Activated CD4-positive, alpha-beta T cell treated with anti-CD3 and anti-CD28 coated beads for 48 hours (primary cell): ENCODE measurements around the gene MT1M.
"Not testable (repeated sequence)": the region's sequence is repeated elsewhere in the genome, so short reads cannot be mapped to it uniquely, and the experiment has no call there.

ENCODE experiments used
- DNase-seq: peaks from one replicate; pipeline ENCODE4 v3.0.0-alpha.2; 2020

The MT1M gene

DNA sequence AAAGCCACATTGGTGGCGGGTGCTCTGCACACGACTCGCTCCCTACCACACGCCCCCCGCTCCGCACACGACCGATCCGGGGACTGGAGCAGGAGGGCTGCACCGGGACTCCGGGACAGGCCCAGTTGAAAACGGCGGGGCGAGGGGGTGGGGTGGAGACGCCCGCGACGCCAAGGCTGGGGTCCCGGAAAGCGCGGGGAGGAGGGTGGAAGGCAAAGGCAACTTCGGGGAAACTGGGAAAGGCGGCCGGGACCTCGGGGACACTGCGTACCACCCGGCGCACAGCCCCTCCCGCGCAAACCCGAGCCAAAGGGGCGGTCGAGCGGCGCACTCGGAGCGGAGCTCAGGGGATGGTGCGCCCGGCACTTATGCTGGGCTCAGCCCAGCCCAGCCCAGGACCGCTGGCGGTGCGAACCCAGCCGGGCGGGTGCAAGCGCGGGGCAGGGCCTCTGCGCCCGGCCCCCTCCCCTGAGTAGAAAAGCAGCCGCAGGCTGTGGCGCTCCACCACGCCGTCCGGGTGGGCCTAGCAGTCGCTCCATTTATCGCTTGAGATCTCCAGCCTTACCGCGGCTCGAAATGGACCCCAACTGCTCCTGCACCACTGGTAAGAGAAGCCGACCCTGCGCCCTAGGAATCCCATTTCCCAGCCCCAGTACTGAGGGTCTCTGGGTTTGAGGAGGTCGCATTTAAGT, at the start of gene MT1M:
Gene MT1M (plus strand): TSS at position 504 of the 692 bp plus-strand sequence. CDS start 73 bp downstream, at position 577.
- no peak for DNase-seq

DNA sequence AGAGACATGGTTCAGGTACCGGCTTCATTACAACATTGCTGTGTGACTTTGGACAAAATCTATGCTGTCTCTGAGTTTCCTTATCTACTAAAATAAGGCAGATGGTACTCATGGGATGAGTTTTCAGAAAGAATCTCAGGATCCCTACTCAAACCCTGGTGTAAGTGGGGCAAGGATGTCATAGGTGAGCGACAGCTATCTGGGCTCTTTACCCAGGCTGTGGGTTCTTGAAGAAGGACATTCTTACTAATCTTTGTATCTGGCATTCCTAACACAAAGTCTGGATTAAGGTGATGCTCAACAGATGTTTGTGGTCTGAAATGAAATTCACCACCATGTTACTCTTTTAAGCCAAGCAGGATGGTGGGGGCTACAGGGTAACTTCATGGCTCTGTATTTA, 49.5 kb upstream of the MT1M start:
- DNase-seq: not testable (repeated sequence)

DNA sequence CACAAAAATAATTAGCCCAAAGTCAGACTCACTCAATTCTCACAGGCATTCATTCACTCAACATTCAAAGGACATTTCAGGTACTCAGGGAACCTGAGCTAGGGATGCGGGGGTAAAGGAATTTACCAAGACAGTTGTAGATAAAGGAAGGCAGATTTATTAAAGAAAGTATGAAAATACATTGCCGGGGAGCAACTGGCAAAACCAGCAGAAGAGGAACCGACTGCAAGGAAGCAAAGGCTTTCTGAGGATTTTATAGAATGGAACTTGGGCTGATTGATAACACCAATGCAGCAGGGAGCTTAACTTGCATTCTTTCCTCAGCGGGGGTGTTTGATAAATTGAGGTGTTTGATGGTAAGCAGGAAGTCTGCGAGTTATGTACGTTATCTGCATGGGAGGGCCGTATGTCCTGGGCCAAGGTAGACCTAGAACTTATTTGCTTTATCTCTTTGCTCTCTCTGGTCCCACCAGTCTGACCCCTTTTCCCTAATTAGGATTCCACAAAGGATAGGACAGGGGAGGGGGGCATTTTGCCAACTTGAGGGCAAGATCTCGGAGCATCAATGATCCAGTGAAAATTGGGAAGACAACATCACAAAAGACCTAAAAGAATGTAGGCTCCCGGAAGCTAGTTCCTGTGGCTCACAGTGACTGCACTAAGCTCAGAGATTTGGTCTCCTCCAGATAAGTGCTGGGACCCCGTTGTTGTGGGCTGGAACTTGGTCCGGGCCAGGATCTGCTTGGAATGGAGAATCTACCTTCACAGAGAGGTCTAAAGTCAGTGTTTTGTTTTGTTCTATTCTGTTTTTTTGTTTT, 48.9 kb upstream of the MT1M start:
- DNase-seq: no peak

DNA sequence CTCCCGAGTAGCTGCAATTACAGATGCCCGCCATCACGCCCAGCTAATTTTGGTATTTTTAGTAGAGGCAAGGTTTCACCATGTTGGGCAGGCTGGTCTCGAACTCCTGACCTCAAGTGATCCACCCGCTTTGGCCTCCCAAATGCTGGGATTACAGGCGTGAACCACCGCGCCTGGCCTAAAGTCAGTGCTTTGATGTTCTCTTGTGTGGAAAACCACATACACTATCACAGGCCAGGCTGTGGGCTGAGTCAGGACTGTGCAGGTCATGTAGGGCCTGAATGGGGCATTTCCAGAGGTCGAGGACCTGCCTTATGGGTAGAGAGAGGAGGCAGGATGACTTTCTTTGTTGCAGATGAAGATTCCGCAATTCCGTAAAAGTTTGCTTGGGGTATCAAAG, 48.2 kb upstream of the MT1M start:
- DNase-seq: no peak

DNA sequence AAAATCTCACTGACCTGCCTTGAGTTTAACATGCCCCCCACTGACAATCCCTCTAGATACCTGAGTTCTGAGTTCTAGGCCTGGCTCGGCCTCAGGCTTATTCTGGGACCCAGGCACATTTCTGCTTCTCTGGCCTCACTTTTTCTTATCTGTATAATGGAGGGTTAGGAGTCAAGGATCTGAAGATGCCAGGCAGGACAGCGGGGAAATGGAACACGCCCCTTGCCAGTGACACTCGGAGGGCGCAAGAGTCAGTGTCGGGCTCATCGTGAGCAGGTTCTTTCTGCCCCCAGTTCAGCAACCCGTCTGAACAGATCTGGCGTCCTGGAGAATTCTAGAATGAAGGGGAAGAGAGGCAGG, 43.7 kb upstream of the MT1M start:
- no peak for DNase-seq

DNA sequence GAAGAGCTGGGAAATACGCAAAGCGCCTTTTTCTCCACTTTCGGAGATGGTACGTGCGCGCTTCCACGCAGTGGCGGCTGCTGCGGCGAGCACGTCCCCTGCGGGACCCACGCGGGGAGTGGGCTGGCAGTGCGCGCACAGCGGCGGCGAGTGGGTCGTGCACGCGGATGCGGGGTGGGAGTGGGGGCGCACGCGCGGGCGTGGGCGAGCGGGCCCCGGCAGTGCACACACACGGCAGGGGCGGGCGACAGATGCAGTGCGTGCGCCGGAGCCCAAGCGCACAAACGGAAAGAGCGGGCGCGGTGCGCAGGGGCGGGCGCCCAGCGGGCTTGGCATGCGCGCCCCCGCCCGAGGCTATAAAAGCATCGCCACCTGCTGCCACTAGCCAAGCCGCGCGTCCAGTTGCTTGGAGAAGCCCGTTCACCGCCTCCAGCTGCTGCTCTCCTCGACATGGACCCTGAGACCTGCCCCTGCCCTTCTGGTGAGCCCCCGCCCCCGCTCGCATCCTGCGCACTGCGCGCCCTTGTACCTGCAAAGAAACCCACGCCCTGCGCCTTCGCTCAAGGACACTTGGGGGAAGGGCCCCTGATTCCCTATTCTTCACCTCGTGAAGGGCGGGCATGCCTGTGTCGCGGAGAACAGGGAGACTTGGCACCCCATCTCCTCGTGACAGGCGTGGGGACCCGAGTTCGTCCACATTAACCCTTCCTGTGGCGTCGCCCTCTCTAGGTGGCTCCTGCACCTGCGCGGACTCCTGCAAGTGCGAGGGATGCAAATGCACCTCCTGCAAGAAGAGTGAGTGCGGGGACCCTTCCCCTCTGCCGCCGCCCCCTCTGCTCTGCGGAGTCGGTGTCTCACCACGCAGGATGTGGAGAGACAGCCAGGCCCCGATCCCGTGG, 43.1 kb upstream of the MT1M start, which contains the start of gene MT3:
Gene MT3 (plus strand): TSS at position 388 of the 899 bp plus-strand sequence. CDS start 63 bp downstream, at position 451.
- DNase-seq: peak; percentile 50

DNA sequence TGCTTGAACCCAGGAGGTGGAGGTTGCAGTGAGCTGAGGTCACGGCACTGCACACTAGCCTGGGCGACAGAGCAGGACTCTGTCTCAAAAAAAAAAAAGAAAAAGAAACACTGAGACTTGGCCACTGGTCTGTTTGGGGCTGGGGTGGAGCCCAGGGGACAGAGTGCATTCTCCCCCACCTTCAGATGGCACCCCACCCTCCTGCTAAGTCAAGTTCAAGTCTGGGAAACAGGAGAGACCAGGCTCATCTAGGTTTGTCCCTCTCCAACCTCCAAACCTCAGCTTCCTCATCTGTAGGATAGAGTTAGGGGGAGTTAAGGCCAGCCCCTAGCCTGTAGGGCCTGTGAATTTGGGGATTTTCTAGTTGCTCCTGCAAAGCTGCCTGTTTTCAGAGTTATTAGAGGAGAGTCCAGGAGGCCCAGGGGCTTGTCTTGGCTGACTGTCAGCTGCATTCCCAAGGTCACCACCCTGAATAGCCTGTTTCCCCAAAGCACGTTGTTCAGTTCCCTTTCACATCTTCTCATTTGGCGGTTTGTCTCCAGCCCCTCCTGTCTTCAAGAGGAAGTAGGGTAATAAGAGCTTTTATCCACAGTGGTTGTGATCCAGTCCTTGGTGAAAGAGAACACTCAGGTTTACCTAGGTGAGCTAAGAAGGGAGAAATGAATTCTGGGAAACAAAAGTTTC, 40.9 kb upstream of the MT1M start:
- no peak for DNase-seq

DNA sequence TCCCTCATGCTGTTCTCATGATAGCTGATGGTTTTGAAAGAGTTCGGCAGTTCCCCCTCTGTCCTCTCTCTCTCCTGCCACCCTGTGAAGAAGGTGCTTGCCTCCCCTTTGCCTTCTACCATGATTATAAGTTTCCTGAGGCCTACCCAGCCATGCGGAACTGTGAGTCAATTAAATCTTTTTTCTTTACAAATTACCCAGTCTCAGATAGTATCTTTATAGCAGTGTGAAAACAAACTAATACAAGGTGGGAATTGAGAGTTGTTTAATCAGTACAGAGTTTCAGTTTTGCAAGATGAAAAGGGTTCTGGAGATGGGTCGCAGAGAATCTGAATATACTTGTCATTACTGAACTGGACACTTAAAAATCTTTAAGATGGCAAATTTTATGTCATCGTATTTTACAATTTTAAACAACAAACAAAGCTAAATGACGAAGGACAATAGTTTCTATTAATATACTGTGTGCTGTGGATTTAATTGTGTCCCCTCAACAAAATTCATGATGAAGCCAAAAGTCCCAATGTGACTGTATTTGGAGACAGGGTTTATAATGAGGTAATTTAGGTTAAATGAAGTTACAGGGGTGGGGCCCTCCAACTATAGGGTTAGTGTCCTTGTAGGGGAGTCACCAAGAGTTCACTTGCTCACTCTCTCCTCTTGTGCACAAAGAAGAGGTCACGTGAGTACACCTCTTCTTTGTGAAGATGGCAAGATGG, 38.7 kb upstream of the MT1M start:
- DNase-seq: no peak

DNA sequence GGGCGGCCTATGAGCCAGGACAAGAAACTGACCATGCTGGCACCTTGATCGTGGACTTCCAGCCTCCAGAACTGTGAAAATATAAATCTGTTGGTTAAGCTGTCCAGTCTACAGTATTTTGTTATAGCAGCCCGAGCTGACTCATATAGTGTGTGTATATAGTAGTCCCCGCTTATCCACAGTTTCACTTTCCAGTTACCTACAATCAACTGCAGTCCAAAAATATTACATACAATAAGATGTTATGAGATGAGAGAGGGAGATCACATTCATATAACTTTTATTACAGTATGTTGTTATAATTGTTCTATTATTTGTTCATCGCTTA, 38.2 kb upstream of the MT1M start:
- no peak for DNase-seq

DNA sequence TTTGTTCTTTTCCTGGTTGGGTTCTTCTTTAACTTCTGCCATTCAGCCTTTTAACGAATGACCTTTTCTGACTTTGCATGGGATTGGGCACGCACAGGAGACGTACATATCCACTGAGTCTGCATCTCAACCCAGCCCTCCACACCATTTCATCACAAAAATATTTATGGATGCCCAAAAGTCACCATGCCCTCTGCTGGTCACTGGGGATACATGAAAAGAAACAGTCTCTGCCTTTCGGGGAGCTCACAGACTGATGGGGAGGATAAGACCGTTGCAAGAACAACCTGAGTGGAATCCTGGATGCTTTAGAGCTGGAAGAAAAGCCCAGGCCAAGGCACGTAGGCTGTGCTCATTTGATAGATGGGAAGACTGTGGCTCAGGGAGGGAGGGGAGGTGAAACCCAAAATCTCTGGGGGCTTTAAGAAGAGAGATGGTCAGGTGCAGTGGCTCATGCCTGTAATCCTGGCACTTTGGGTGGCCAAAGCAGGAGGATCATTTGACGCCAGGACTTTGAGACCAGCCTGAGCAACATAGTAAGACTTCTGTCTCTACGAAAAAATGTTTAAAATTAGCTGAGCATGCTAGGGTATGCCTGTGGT, 32.0 kb upstream of the MT1M start:
- peak; percentile 41 for DNase-seq

DNA sequence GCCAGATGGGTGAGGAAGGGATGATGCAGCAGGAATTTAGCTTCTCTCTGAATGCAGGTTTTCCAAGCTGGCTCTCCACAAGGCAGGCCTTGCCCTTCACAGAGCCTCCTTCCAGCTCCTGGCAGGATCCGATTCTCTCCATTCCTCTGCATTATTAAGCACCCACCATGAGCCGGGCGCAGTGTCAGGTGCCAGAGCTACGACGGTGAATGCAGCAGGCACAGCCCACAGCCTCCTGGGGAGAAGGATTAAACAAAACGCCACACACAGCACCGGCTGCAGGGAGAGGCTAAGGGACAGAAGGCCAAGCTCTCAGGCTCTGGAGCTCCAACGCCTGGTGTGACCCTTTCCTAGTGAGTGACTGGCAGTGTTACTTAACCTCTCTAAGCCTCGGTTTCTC, 31.1 kb upstream of the MT1M start:
- DNase-seq: no peak

DNA sequence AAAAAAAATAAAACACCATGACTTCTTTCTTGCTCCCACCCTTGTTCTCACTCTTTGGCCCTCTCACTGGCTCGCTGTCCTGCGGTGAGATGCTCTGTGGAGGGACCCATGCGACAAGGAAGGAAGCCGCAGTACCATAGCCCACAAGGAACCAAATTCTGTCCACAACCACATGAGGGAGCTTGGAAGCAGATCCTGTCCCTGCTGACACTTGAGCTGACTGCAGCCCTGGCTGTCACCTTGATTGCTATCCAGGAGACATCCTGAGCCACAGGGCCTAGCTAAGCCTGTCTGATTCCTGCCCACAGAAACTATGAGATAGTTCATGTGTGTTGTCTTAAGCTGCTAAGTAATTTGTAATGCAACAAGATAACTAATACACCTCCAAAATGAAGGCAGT, 28.9 kb upstream of the MT1M start:
- peak; percentile 23 for DNase-seq

DNA sequence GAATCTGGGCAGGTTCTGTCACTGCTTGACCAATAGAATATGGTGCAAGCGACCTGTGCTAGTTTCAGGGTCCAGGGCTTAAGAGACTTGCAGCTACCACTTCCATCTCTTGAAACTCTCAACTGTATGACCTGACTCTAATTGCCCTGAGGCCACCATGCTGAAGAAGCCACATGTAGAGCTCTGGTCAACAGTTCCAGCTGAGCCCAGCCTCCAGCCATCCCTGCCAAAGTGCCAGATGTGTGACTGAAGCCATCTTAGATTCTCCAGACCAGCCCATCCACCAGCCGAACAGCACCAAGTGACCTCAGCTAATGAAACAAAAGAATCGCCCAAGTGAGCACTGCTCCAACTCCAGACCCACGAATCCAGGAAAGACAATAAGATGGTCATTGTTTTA, 27.5 kb upstream of the MT1M start:
- DNase-seq: no peak

DNA sequence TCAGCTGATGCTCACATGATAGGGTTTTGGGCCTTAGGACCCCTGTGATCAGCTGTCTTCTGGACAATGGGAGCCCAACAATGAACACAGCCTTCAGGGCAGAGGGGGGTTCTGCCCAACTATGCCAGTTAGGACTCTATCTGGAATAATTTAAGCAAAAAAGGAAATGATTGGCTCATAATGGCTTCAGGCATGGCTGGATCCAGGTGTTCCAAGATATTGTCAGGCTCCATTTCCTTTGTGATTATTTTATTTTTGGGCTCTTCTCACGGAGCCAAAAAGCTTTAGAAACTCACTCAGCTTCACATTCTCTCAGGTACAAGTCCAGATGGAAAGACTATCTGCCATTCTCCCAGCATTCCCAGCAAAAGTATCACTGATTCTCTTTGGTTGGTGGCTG, 27.0 kb upstream of the MT1M start:
- no peak for DNase-seq

DNA sequence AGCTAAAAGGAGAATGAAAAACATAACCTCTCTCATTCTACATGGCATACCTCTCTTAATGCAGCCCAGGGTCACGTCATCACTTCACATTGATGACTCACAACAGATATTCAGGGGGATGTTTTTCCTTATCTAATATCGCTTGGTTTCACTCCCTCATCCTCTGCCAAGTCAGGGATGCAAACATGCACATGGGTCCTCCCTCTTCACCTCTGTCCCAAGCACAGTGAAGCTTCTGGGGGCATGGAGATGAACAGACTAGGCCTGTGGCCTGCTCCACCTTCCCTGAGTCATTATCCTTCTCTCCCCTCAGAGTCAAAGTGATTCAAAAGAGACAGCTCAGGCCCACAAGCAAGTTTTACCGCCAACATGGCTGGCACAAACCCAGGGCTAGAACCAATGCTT, 26.4 kb upstream of the MT1M start:
- peak; percentile 37 for DNase-seq

DNA sequence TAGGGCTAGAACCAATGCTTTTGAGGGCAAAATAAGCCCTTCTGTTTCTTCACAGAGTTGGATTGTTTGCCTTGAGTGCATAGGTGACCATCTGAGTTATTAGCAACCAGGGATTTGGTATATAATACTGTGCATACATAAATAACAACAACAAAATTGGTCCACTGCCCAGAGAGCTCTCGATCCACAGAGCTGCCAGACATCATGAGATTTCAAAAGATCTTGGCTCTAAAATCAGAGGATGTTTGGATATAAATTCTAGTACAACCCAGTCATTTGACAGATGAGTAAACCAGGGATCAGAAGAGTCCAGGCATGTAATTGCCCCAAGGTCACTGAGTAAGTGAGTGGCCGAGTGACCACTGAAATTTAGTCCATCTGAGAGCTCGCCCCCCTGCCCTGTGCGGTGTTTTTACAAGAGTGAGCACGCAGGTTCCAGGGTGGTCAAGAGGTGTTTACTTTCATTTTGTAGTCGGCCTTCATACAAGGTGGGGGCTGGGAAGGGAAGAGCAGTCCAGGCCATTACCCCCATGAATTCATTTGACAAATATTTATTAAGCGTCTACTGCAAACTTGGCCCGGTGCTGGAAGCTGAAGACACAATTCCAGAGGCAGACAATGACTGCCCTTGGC, 25.9 kb upstream of the MT1M start:
- no peak for DNase-seq

DNA sequence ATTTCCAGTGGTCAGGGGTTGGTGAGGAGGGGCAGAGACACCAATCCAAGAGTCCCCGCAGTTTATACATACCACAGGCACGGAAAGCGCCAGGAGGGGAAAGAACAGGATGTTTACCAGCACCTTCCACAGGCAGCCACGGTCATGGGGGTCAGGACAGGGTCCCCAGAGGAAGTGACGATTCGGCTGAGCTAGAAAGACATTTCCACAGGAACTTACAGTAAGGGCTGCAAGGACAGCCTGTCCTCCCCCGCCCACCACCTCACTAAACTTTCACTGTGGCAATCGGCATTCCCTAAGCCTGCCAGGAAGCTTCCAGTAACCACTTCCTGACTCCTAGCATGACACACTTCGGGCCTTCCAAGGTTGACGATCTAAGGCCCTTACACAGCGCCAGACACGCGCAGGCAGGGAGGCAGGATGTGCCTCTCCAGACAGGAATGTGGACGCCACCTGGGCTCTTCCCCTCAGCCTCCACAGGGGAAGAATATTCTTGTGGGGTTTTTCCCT, 25.3 kb upstream of the MT1M start:
- DNase-seq: no peak

DNA sequence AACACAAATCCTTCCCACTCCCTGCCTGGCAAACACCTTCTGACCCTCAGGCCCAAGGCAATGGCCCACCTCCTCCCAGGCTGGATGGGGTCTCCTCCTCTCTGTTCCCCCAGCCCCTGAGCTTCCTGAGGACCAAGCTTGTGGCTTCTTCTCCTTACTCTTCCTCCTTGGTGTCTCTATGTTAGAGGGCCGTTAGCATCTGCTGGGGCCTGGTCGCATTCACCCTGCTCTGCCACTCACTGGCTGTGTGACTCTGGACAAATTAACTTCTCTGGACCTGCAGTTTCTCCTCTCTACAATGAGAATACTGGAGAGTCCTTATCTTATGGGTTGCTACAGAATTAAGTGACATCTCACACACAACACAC, 24.8 kb upstream of the MT1M start:
- DNase-seq: no peak

DNA sequence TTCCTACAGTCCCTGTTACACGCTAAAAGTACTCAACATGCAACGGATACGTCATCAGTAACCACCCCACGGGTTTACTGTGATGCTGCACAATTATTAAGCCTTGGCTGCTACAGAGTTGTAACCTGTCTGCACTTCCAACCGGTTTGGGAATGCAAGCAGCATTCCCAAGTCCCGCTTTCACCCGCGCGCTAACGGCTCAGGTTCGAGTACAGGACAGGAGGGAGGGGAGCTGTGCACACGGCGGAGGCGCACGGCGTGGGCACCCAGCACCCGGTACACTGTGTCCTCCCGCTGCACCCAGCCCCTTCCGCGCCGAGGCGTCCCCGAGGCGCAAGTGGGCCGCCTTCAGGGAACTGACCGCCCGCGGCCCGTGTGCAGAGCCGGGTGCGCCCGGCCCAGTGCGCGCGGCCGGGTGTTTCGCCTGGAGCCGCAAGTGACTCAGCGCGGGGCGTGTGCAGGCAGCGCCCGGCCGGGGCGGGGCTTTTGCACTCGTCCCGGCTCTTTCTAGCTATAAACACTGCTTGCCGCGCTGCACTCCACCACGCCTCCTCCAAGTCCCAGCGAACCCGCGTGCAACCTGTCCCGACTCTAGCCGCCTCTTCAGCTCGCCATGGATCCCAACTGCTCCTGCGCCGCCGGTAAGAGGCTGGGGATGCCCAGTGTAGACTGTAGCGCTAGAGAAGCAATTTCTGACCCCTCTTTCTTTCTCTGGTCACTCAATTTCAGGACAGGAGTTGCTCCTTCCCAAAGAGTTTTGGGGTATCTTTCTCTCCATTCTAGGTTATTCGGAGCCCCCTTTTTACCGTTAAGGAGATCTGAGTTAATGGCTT, 24.2 kb upstream of the MT1M start, which contains the start of gene MT2A:
Gene MT2A (plus strand): TSS at position 542 of the 833 bp plus-strand sequence. CDS start 72 bp downstream, at position 614.
- peak; percentile 95 for DNase-seq

DNA sequence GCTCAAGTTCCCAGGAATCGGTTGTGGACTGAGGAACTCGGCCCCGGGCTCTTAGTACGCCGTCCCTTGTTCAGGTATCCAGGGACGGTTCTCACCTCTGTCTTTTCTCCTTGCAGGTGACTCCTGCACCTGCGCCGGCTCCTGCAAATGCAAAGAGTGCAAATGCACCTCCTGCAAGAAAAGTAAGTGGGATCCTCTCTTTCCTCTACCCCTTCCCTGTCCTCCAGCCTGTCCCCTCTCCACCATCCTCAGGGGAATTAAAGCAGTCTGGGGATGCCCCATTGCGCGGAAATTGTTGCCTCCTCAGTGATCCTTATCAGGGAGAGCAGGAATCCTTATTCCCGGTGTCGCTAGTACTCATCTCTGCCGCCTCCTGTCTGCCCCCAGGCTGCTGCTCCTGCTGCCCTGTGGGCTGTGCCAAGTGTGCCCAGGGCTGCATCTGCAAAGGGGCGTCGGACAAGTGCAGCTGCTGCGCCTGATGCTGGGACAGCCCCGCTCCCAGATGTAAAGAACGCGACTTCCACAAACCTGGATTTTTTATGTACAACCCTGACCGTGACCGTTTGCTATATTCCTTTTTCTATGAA, 23.5 kb upstream of the MT1M start:
- peak; percentile 26 for DNase-seq
